HUES48 (cell line): ENCODE data around the gene PEX3.
"Not testable (repeated sequence)": the region's sequence is repeated elsewhere in the genome, so short reads cannot be mapped to it uniquely, and the experiment has no call there.

Experiments
- H3K27ac ChIP-seq: one replicate; pipeline ENCODE4 v1.7.0; 2013; ENCODE audit warnings: low read depth, low read length, inconsistent platforms
- H3K27me3 ChIP-seq: 2 replicates; pipeline ENCODE4 v1.6.1; 2013; ENCODE audit warnings: mild to moderate bottlenecking, low read length; ENCODE audit not compliant: control insufficient read depth, insufficient read depth
- H3K36me3 ChIP-seq: 2 replicates; pipeline ENCODE4 v1.6.1; 2013; ENCODE audit warnings: low read length; ENCODE audit not compliant: control insufficient read depth, insufficient read depth
- H3K4me1 ChIP-seq: 2 replicates; pipeline ENCODE4 v1.6.1; 2013; ENCODE audit warnings: mild to moderate bottlenecking, low read length; ENCODE audit not compliant: control insufficient read depth, insufficient read depth
- H3K4me3 ChIP-seq: 2 replicates; pipeline ENCODE4 v1.5.1; 2013; ENCODE audit warnings: mild to moderate bottlenecking, low read depth, low read length
- H3K9ac ChIP-seq: 2 replicates; pipeline ENCODE4 v1.6.1; 2013; ENCODE audit warnings: mild to moderate bottlenecking, low read depth, low read length, moderate library complexity
- H3K9me3 ChIP-seq: 2 replicates; pipeline ENCODE4 v1.6.1; 2013; ENCODE audit warnings: low read length; ENCODE audit not compliant: control insufficient read depth, insufficient read depth

Gene PEX3

DNA sequence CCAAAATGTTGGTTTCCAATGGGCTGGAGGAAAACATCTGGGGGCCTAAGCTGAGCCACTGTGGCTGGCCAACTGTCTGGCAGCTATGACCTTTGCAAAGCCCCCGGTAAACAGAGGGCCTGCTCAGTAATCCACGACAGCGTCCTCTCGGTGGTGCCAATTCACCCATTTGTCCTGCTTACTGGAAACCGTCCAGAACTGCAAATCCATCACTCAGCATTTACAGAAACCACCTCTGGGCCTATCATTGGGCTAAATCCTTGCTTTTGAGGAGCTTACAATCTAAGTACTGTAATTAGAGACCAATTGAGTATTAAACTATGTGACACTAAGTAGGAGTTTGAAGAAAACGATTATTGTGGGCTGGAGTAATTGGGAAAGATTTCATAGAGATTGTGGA lies 31.1 kb upstream of the PEX3 start:
- H3K4me3 ChIP-seq, result no peak overlapping the region
- H3K27ac ChIP-seq, result no peak overlapping the region
- no peaks in the 10 kb centered on the region for H3K36me3 ChIP-seq
- H3K9ac ChIP-seq, result no peak overlapping the region
- H3K9me3 ChIP-seq, result no peaks in the 10 kb centered on the region
- no peaks in the 10 kb centered on the region for H3K27me3 ChIP-seq
- no peaks in the 10 kb centered on the region for H3K4me1 ChIP-seq

DNA sequence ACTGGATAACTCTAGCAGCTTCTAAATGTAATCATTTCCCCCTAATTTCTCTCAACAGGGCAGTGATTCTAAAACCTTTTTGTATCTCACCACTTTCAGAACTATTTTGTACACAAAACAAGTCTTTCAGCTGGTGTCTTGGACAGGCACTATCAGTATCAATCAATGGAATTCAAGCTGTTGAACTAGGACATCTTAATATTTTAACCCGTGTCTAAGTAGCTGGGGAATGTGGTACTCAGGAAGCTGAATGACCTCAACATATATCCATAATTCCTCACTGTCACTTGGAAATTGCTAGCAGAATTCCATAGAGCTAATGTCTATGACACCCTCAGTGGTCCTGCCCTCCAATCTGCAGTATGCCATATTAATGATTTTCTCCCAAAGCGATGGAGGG lies 24.6 kb upstream of the PEX3 start:
- H3K9me3 ChIP-seq, result no peaks in the 10 kb centered on the region
- no peaks in the 10 kb centered on the region for H3K27me3 ChIP-seq
- H3K4me3 ChIP-seq, result no peak overlapping the region
- H3K36me3 ChIP-seq, result peaks cover 14% of the 10 kb centered on the region; the same call in 1 of the 2 replicates
- no peak overlapping the region for H3K27ac ChIP-seq
- no peak overlapping the region for H3K9ac ChIP-seq
- H3K4me1 ChIP-seq, result no peaks in the 10 kb centered on the region

- Histone ChIP-seq H3K4me3 (no peak overlapping the region), H3K9ac (no peak overlapping the region), H3K27me3 (no peaks in the 10 kb centered on the region), H3K9me3 (no peaks in the 10 kb centered on the region), H3K4me1 (no peaks in the 10 kb centered on the region), H3K36me3 (peaks cover 25% of the 10 kb centered on the region), H3K27ac (no peak overlapping the region)
Observed at GRCh38 chr6:143427109-143427817, 23.3 kb upstream of the PEX3 start.

DNA sequence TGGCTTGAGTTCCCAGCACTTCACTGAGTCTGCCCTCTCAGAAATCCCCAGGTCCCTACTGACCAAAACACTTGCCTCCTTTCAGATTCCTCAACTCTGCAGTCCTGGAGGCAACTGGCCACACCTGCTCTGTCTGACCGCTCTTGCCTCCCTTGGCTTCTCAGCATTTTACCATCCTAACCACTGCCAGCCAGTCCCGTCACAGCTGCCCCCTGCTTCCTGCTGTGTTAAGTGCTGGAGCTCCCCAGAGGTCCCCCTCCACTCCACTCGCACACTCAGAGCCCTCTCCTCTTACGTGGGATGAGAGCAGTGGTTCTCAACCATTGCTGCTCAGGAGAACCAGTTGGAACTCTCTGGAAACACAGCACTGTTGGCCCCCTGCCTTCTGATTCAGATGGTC lies 20.6 kb upstream of the PEX3 start:
- no peaks in the 10 kb centered on the region for H3K4me1 ChIP-seq
- no peak overlapping the region for H3K9ac ChIP-seq
- no peaks in the 10 kb centered on the region for H3K9me3 ChIP-seq
- H3K27ac ChIP-seq, result no peak overlapping the region
- H3K4me3 ChIP-seq, result no peak overlapping the region
- no peaks in the 10 kb centered on the region for H3K27me3 ChIP-seq
- H3K36me3 ChIP-seq, result peaks cover 48% of the 10 kb centered on the region

DNA sequence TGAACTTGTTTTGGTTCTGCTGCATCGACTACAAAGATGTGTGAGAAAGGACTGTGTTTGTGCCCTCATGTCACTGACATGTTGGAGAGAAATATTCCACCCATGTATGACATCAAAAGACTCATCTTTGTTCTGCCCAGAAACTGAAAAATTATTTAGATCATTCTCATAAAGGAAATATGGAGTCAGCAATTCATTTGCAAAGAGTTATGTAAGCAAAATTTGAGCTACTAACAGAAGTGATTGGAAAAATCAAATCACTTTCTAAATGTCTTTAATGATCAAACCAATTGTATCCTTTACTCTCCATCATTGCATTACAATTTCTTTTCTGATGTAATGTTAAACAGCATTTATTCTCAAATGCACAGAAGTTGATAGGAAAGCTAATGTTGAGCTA lies 19.4 kb upstream of the PEX3 start:
- no peak overlapping the region for H3K4me3 ChIP-seq
- H3K27me3 ChIP-seq, result no peaks in the 10 kb centered on the region
- H3K9ac ChIP-seq, result no peak overlapping the region
- H3K36me3 ChIP-seq, result peaks cover 55% of the 10 kb centered on the region
- H3K4me1 ChIP-seq, result no peaks in the 10 kb centered on the region
- H3K27ac ChIP-seq, result no peak overlapping the region
- no peaks in the 10 kb centered on the region for H3K9me3 ChIP-seq

DNA sequence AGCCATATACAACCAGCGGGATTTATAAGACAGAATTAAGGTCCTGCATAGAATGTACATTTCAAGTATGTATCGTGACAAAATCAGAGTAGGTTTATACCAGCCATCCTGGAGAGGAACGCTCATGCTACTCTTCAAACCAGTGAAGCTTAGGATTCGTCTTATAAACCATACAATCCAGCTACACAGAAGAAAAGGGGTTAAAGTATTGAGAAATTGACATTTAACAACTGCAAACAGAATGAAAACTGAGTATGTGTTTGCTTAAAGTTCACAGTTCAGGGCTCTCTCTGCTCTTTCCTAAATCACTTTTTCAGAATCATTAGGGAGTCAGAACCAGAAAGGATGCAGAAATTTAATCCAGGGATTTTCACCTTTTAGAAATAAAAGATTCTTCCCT lies 18.0 kb upstream of the PEX3 start:
- Histone ChIP-seq H3K36me3 (peaks cover 66% of the 10 kb centered on the region), H3K9ac (no peak overlapping the region), H3K27ac (no peak overlapping the region), H3K4me1 (no peaks in the 10 kb centered on the region), H3K9me3 (no peaks in the 10 kb centered on the region), H3K4me3 (no peak overlapping the region), H3K27me3 (no peaks in the 10 kb centered on the region)

- Histone ChIP-seq H3K4me1 (peaks cover 9% of the 10 kb centered on the region), H3K4me3 (no peak overlapping the region), H3K36me3 (peaks cover 31% of the 10 kb centered on the region), H3K27ac (no peak overlapping the region), H3K9ac (no peak overlapping the region), H3K27me3 (no peaks in the 10 kb centered on the region), H3K9me3 (no peaks in the 10 kb centered on the region)
Observed at GRCh38 chr6:143441010-143441409, 9.6 kb upstream of the PEX3 start.

DNA sequence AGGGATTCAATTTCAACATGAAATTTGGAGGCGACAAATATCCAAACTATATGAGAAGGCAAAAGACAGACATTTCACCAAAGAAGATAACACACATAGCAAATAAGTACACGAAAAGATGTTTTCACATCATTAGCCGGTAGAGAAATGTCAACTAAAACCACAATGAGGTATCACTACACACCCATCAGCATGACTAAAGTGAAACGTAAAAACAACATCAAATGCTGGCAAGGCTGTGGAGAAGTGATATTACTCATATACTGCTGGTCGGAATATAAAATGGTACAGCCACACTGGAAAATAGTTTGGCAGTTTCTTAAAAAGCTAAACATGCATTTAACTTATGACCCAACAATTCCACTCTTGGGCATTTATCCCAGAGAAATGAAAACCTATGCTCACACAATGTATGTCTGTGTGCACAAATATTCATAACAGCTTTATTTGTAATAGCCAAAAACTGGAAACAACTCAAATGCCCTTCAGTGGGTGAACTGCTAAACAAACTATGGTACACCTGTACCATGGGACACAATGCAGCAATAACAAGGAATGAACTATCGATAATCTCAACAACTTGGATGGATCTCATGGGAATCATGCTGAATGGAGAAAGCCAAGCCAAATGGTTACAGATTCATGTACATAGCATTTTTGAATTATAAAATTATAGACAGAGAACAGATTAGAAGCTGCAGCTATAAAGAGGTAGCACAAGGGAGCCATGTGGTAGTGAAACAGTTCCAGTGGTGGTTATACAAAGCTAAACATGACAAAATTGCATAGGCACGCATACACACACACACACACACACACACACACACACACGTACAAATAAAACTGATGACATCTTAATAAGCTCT lies 8.7 kb upstream of the PEX3 start:
- Histone ChIP-seq H3K27me3 (no peaks in the 10 kb centered on the region), H3K36me3 (peaks cover 23% of the 10 kb centered on the region), H3K27ac (no peak overlapping the region), H3K4me3 (no peak overlapping the region), H3K9ac (no peak overlapping the region), H3K9me3 (no peaks in the 10 kb centered on the region), H3K4me1 (peaks cover 9% of the 10 kb centered on the region)

- no peak overlapping the region for H3K4me3 ChIP-seq
- H3K27ac ChIP-seq, result no peak overlapping the region
- peaks cover 9% of the 10 kb centered on the region for H3K4me1 ChIP-seq
- peaks cover 11% of the 10 kb centered on the region for H3K36me3 ChIP-seq
- no peaks in the 10 kb centered on the region for H3K9me3 ChIP-seq
- no peak overlapping the region for H3K9ac ChIP-seq
- H3K27me3 ChIP-seq, result no peaks in the 10 kb centered on the region
Observed at GRCh38 chr6:143443096-143443495, 7.5 kb upstream of the PEX3 start.

DNA sequence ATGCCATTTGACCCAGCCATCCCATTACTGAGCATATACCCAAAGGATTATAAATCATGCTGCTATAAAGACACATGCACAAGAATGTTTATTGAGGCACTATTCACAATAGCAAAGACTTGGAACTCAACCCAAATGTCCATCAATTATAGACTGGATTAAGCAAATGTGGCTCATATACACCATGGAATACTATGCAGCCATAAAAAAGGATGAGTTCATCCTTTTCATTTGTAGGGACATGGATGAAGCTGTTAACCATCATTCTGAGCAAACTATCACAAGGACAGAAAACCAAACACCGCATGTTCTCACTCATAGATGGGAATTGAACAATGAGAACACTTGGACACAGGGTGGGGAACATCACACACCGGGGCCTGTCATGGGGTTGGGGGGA lies 2.7 kb upstream of the PEX3 start:
- not testable (repeated sequence) for H3K27me3 ChIP-seq, H3K9ac ChIP-seq, H3K9me3 ChIP-seq, H3K36me3 ChIP-seq, H3K27ac ChIP-seq, H3K4me3 ChIP-seq
- H3K4me1 ChIP-seq, result peaks cover 18% of the 10 kb centered on the region

GRCh38 chr6:143449082-143449713 lies 1.4 kb upstream of the PEX3 start:
- Histone ChIP-seq H3K27ac (no peak overlapping the region), H3K36me3 (0 out of 2 replicates have a peak, but pooled peaks cover 2% of the 10 kb centered on the region), H3K27me3 (no peaks in the 10 kb centered on the region), H3K4me1 (peaks cover 13% of the 10 kb centered on the region), H3K9me3 (no peaks in the 10 kb centered on the region), H3K9ac (peak overlapping the region; percentile 92; the same call in 1 of the 2 replicates), H3K4me3 (peak overlapping the region; percentile 96)
